Right lobe of liver (tissue), 6 donors: ENCODE measurements around the gene SARS2. TPM values are rescaled to one million over a fixed set of nuclear protein-coding genes. Genes with fewer than 3 reads are reported as not detected.

ENCODE experiments used
- ATAC-seq, 4 donors: fragments of 200-7000 bp; cut with Tn5 transposase; one replicate each; pipeline ENCODE4 v1.9.1; 2020; ENCODE audit warnings: mild to moderate bottlenecking in 4 of 4, moderate library complexity in 4 of 4
- DNase-seq, 3 donors: peaks; one replicate each; pipeline ENCODE4 v3.0.0-alpha.2; 2020
- H3K27ac ChIP-seq, 3 donors: fragments of 200-600 bp; one replicate each; pipeline ENCODE4 v1.8.0; 2022
- H3K27me3 ChIP-seq, 2 donors: fragments of 200-600 bp; one replicate each; pipeline ENCODE4 v1.8.0; 2022
- H3K36me3 ChIP-seq, 4 donors: fragments of 200-600 bp; sonication (generic) in 1 of 4; one replicate each; pipeline versions ENCODE4 v1.5.1 to v1.8.0; 2017 to 2022; ENCODE audit warnings: control low read depth in 1 of 4
- H3K4me1 ChIP-seq, 4 donors: fragments of 200-600 bp; sonication (generic) in 1 of 4; one replicate each; pipeline versions ENCODE4 v1.5.1 to v1.8.0; 2017 to 2022; ENCODE audit warnings: control low read depth in 1 of 4
- H3K4me3 ChIP-seq, 3 donors: fragments of 200-600 bp; one replicate each; pipeline ENCODE4 v1.8.0; 2022
- H3K9me3 ChIP-seq, 4 donors: fragments of 200-600 bp; sonication (generic) in 1 of 4; one replicate each; pipeline versions ENCODE4 v1.5.1 to v1.8.0; 2017 to 2022; ENCODE audit warnings: control low read depth in 1 of 4
- POLR2A ChIP-seq: fragments of 450-650 bp; IDR thresholded peaks from one replicate; pipeline ENCODE4 v1.6.1; 2017; ENCODE audit warnings: antibody characterized with exemption, mild to moderate bottlenecking
- WGBS: methylation state at CpG from one replicate; pipeline ENCODE4 v1.1.6; 2018; ENCODE audit warnings: low coverage, low lambda C conversion rate; ENCODE audit not compliant: insufficient coverage; ENCODE audit errors: missing lambda C conversion rate; 5-methylcytosine and 5-hydroxymethylcytosine counted together
- intact Hi-C, 2 donors: fragments of 100-400 bp; cut with DNase I; formaldehyde crosslinking; loops; one replicate each; pipeline versions ENCODE4 v1.11.2 to v1.14.1; 2022
- total RNA-seq, 6 experiments: library from RNA; depleted of rRNA in 2 of 6; stranded (reverse); fragments of >200 nt in 2 of 6; fragmentation: NEBNext Ultra II Directional in 3 of 6; extraction: Animal tissue kit (Norgen Biotek cat#: 25700) in 3 of 6; gene quantifications; one replicate each; pipeline versions ENCODE4 v1.1.0 to v1.2.4, GENCODE V29; 2016 to 2023
- TF ChIP-seq, protein P1 (sequence below), 4 donors: fragments of 200-600 bp in 3 of 4; fragments of 450-650 bp in 1 of 4; IDR thresholded peaks; one replicate each; pipeline versions ENCODE4 v1.5.1 to v1.8.0; 2016 to 2022; ENCODE audit warnings: antibody characterized with exemption in 4 of 4, mild to moderate bottlenecking in 2 of 4
- donor health status: DM: no; HTN: yes; CAD: no.
- donor health status: DM: no; HTN: no; CAD: no.
- donor health status: DM: no; HTN: no; CAD: no.
- donor health status: DM: no; HTN: yes; CAD: no.
- donor health status: DM: no; HTN: yes; CAD: no.

SARS2 gene
- total RNA-seq, 6 experiments from 2014 or later: 10.6 to 26.5 (median 18.7) TPM

DNA sequence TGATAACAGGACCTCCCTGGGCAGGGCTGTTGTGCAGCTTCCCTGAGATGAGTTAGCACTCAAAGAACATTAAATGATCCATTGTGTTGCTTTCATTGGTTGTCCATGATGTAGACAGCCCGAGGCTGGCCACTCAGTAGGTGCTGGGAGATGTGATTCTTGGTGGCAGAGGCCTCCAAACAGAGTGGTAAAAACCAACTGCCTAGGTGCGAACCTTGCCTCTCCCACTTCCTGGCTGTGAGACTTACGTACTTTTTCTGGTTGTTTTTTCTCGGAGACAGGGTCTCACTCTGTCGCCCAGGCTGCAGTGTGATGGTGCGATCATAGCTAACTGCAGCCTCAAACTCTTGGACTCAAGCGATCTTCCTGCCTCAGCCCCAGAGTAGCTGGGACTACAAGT, 6.2 kb downstream of the SARS2 start:
- Histone ChIP-seq H3K4me3 (no peak overlapping the region), H3K36me3 (peaks cover 0 to 17% (median 6%) of the 10 kb centered on the region in 4 donors), H3K9me3 (no peaks in the 10 kb centered on the region), H3K27ac (no peak overlapping the region), H3K4me1 (peaks cover 0 to under 1% (median 0%) of the 10 kb centered on the region in 4 donors), H3K27me3 (no peaks in the 10 kb centered on the region)
- peak in 1 of 4 donors; percentile 27 for ATAC-seq
- TF ChIP-seq, protein P1, sequence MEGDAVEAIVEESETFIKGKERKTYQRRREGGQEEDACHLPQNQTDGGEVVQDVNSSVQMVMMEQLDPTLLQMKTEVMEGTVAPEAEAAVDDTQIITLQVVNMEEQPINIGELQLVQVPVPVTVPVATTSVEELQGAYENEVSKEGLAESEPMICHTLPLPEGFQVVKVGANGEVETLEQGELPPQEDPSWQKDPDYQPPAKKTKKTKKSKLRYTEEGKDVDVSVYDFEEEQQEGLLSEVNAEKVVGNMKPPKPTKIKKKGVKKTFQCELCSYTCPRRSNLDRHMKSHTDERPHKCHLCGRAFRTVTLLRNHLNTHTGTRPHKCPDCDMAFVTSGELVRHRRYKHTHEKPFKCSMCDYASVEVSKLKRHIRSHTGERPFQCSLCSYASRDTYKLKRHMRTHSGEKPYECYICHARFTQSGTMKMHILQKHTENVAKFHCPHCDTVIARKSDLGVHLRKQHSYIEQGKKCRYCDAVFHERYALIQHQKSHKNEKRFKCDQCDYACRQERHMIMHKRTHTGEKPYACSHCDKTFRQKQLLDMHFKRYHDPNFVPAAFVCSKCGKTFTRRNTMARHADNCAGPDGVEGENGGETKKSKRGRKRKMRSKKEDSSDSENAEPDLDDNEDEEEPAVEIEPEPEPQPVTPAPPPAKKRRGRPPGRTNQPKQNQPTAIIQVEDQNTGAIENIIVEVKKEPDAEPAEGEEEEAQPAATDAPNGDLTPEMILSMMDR (IDR thresholded peaks at IDR 0.05): no peak
- no peak for TF ChIP-seq POLR2A
- intact Hi-C loops: no loop called here
- peak in 2 of 3 donors; percentile 9 to 24 for DNase-seq
- WGBS: 83% methylated on average over 5 of the region's 7 CpGs

DNA sequence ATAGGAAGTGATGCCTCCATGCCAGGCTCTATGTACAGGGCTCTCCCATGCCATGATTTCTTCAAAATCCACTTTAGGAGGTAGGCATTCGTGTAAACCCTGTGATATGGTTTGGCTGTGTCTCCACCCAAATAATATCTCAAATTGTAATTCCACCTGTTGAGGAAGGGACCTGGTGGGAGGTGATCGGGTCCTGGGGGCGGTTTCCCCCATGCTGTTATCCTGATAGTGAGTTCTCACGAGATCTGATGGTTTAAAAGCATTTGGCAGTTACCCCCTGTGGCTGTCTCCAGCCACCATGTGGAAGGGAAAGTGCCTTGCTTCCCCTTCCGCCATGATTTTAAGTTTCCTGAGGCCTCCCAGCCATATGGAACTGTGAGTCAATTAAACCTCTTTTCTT, 8.1 kb downstream of the SARS2 start:
- no peak for TF ChIP-seq POLR2A
- TF ChIP-seq, protein P1 (IDR thresholded peaks at IDR 0.05): no peak
- H3K9me3 ChIP-seq: no peaks in the 10 kb centered on the region
- no peaks in the 10 kb centered on the region for H3K27me3 ChIP-seq
- H3K36me3 ChIP-seq: peaks cover 0 to 17% (median 6%) of the 10 kb centered on the region in 4 donors
- intact Hi-C loops: no loop called here
- WGBS: no CpG with 5 or more reads among the region's 5 CpGs
- no peak overlapping the region for H3K27ac ChIP-seq
- H3K4me3 ChIP-seq: no peak overlapping the region
- ATAC-seq: no peak
- no peak for DNase-seq
- H3K4me1 ChIP-seq: no peaks in the 10 kb centered on the region

DNA sequence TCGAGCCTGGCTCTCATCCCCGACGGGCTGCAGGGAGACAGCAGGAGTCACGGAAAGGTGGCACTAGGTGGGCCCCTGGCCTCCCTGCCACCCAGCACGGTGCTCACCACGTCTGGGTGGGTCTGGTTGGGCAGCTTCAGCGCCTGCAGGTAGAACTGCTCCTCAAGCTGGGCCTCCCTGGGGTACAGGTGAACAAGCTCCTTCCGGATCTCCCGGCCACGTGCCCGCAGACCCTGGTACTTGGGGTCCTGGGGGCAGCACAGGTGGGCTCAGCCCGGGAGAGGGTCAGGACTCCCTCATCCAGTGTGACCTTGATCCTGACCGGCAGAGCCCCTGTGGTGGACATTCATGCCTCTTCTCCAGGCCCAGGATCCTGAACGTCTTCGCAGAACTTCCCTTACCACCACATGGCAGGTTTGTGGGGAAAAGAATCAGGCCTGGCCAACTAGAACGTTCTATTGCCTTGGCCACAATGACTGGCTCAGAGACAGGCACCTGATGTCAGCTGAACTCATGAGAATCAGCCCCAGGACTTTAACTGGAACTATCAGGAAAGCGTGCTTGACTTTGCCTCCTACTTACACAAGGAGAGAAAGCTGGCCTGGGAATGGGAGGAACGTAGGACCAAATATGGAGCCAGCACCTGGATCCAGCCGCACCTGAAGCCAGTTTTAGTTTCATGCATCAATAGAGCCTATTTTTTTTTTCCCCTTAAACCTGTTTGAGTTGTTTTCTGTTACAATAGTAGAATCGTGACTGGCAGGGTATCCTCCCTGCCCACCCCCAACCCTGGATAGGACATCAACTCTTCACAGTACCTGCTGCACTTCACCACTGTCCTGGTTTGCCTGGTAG, 8.9 kb downstream of the SARS2 start:
- WGBS: 94% methylated on average over 5 of the region's 20 CpGs
- H3K36me3 ChIP-seq: peaks cover 0 to 17% (median 6%) of the 10 kb centered on the region in 4 donors
- H3K9me3 ChIP-seq: no peaks in the 10 kb centered on the region
- no peak for TF ChIP-seq POLR2A
- TF ChIP-seq, protein P1 (IDR thresholded peaks at IDR 0.05): no peak
- no peak overlapping the region for H3K4me3 ChIP-seq
- no peaks in the 10 kb centered on the region for H3K27me3 ChIP-seq
- H3K27ac ChIP-seq: no peak overlapping the region
- no peaks in the 10 kb centered on the region for H3K4me1 ChIP-seq
- intact Hi-C loops: no loop called here
- DNase-seq (peak in 2 of 3 donors; percentile 9 to 37), ATAC-seq (no peak)

DNA sequence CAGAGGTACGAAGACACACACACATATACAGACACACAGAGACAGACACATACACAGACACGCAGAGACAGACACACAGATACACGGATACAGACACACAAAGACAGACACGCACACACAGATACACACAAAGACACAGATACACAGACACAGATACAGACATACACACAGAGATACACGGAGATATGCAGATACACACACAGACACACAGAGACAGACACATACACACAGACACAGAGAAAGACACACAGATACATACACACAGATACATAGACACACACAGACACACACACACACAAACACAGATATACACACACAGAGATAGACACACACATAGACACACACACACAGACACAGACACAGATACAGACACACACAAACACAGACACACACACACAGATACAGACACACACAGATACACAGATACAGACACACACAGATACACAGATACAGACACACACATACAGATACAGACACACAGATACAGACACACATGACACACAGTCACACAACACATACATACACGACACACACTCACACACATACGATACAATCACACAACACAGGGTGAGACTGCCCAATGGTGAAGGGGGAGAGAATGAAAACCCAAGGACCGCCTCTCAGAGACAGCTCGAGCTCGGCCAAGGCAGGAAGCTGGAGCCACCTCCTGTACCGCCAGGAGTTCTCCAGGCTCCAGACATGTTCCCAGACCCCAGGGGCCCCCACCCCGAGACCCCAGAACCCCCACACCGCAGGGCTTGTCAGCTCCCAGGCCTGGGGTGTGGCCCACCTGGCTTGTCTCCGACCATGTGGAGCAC, 9.8 kb downstream of the SARS2 start:
- 61% methylated on average over 5 of the region's 14 CpGs for WGBS
- DNase-seq (peak in 2 of 3 donors; percentile 10 to 47), ATAC-seq (no peak)
- no peaks in the 10 kb centered on the region for H3K9me3 ChIP-seq
- H3K36me3 ChIP-seq: peaks cover 0 to 17% (median 6%) of the 10 kb centered on the region in 4 donors
- no peak for TF ChIP-seq POLR2A
- TF ChIP-seq, protein P1 (IDR thresholded peaks at IDR 0.05): no peak
- no peak overlapping the region for H3K27ac ChIP-seq
- H3K4me1 ChIP-seq: no peaks in the 10 kb centered on the region
- intact Hi-C loops: no loop called here
- H3K27me3 ChIP-seq: no peaks in the 10 kb centered on the region
- H3K4me3 ChIP-seq: no peak overlapping the region
